HEK293 (cell line): ENCODE data around the gene CYTIP.

Experiments used
- KLF1 ChIP-seq: fragments of 450-650 bp; formaldehyde crosslinking; IDR thresholded peaks from 2 replicates; pipeline ENCODE4 v1.5.1; 2016; ENCODE audit warnings: missing biosample characterization, missing genetic modification characterization
- ZBTB20 ChIP-seq: fragments of 450-650 bp; formaldehyde crosslinking; IDR thresholded peaks from 2 replicates; pipeline ENCODE4 v1.5.1; 2016; ENCODE audit warnings: missing biosample characterization, missing genetic modification characterization
- ZBTB21 ChIP-seq: fragments of 450-650 bp; formaldehyde crosslinking; IDR thresholded peaks from 2 replicates; pipeline ENCODE4 v1.5.1; 2017; ENCODE audit warnings: missing biosample characterization, missing genetic modification characterization
- ZNF138 ChIP-seq: fragments of 450-650 bp; formaldehyde crosslinking; IDR thresholded peaks from 2 replicates; pipeline ENCODE4 v1.5.1; 2016; ENCODE audit warnings: missing biosample characterization, missing genetic modification characterization, borderline replicate concordance
- ZNF274 ChIP-seq, 2 experiments: fragments of 200-500 bp in 1 of 2; fragments of 450-650 bp in 1 of 2; sonication (Bioruptor generic) in 1 of 2; formaldehyde crosslinking in 1 of 2; IDR thresholded peaks; 2 replicates each; pipeline versions ENCODE4 v1.5.1 to v1.6.1; 2014 to 2016; ENCODE audit warnings: borderline replicate concordance in 1 of 2, inconsistent platforms in 1 of 2, low read length in 1 of 2, missing biosample characterization in 1 of 2, missing genetic modification characterization in 1 of 2
- ZNF426 ChIP-seq: fragments of 450-650 bp; formaldehyde crosslinking; IDR thresholded peaks from 2 replicates; pipeline ENCODE4 v1.5.1; 2017; ENCODE audit warnings: missing biosample characterization, missing genetic modification characterization, mild to moderate bottlenecking, inconsistent platforms, moderate library complexity
- ZNF600 ChIP-seq: fragments of 450-650 bp; formaldehyde crosslinking; IDR thresholded peaks from 2 replicates; pipeline ENCODE4 v1.5.1; 2016; ENCODE audit warnings: missing biosample characterization, missing genetic modification characterization
- TF ChIP-seq, protein P1 (sequence below): fragments of 450-650 bp; formaldehyde crosslinking; IDR thresholded peaks from 2 replicates; pipeline ENCODE4 v1.5.1; 2016; ENCODE audit warnings: missing biosample characterization, missing genetic modification characterization
- TF ChIP-seq, protein P2 (sequence below): fragments of 450-650 bp; formaldehyde crosslinking; IDR thresholded peaks from 2 replicates; pipeline ENCODE4 v1.5.1; 2016; ENCODE audit warnings: missing biosample characterization, missing genetic modification characterization
- TF ChIP-seq, protein P3 (sequence below): fragments of 450-650 bp; formaldehyde crosslinking; IDR thresholded peaks from 2 replicates; pipeline ENCODE4 v1.5.1; 2016; ENCODE audit warnings: missing biosample characterization, missing genetic modification characterization
- TF ChIP-seq, protein P4 (sequence below): fragments of 450-650 bp; formaldehyde crosslinking; IDR thresholded peaks from 2 replicates; pipeline ENCODE4 v1.5.1; 2016; ENCODE audit warnings: missing biosample characterization, missing genetic modification characterization, low read depth
- TF ChIP-seq, protein P5 (sequence below): fragments of 450-650 bp; formaldehyde crosslinking; optimal IDR thresholded peaks from 2 replicates; pipeline ENCODE3; 2016; ENCODE audit warnings: missing biosample characterization, mild to moderate bottlenecking, missing genetic modification characterization

DNA sequence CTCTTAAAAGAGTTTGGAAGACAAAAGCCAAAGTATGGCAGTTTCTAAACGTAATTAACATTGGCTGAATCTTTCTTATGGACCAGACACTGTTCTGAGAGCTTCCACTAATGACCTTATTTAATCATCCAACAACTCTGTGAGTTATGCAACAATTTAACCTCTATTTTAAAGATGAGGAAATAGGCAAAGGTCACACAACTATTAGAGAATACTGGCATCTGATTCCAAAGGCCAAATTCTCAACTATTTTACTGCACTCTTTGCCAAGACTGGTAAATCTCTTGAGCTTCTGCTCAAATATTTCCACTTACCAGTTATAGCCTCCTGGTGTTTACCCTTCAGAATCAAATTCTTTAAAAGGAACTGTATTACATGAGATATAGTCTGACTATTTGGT, 76.2 kb downstream of the CYTIP start:
- TF ChIP-seq, protein P1, sequence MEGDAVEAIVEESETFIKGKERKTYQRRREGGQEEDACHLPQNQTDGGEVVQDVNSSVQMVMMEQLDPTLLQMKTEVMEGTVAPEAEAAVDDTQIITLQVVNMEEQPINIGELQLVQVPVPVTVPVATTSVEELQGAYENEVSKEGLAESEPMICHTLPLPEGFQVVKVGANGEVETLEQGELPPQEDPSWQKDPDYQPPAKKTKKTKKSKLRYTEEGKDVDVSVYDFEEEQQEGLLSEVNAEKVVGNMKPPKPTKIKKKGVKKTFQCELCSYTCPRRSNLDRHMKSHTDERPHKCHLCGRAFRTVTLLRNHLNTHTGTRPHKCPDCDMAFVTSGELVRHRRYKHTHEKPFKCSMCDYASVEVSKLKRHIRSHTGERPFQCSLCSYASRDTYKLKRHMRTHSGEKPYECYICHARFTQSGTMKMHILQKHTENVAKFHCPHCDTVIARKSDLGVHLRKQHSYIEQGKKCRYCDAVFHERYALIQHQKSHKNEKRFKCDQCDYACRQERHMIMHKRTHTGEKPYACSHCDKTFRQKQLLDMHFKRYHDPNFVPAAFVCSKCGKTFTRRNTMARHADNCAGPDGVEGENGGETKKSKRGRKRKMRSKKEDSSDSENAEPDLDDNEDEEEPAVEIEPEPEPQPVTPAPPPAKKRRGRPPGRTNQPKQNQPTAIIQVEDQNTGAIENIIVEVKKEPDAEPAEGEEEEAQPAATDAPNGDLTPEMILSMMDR (tag by site-specific recombination): no peak
- TF ChIP-seq ZBTB21 (tag by site-specific recombination) (no peak), ZNF274 (IDR thresholded peaks at IDR 0.05; ENCODE audit: low read length) (no peak), ZNF274 (tag by site-specific recombination; IDR thresholded peaks at IDR 0.05; ENCODE audit: borderline replicate concordance) (no peak), KLF1 (no peak), ZNF426 (no peak), ZNF138 (tag by site-specific recombination) (no peak), ZBTB20 (no peak), ZNF600 (tag by site-specific recombination) (no peak)
- TF ChIP-seq, protein P2, sequence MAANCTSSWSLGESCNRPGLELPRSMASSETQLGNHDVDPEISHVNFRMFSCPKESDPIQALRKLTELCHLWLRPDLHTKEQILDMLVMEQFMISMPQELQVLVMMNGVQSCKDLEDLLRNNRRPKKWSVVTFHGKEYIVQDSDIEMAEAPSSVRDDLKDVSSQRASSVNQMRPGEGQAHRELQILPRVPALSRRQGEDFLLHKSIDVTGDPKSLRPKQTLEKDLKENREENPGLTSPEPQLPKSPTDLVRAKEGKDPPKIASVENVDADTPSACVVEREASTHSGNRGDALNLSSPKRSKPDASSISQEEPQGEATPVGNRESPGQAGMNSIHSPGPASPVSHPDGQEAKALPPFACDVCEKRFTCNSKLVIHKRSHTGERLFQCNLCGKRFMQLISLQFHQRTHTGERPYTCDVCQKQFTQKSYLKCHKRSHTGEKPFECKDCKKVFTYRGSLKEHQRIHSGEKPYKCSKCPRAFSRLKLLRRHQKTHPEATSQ (tag by site-specific recombination): no peak
- TF ChIP-seq, protein P3, sequence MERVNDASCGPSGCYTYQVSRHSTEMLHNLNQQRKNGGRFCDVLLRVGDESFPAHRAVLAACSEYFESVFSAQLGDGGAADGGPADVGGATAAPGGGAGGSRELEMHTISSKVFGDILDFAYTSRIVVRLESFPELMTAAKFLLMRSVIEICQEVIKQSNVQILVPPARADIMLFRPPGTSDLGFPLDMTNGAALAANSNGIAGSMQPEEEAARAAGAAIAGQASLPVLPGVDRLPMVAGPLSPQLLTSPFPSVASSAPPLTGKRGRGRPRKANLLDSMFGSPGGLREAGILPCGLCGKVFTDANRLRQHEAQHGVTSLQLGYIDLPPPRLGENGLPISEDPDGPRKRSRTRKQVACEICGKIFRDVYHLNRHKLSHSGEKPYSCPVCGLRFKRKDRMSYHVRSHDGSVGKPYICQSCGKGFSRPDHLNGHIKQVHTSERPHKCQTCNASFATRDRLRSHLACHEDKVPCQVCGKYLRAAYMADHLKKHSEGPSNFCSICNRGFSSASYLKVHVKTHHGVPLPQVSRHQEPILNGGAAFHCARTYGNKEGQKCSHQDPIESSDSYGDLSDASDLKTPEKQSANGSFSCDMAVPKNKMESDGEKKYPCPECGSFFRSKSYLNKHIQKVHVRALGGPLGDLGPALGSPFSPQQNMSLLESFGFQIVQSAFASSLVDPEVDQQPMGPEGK: no peak
- TF ChIP-seq, protein P4, sequence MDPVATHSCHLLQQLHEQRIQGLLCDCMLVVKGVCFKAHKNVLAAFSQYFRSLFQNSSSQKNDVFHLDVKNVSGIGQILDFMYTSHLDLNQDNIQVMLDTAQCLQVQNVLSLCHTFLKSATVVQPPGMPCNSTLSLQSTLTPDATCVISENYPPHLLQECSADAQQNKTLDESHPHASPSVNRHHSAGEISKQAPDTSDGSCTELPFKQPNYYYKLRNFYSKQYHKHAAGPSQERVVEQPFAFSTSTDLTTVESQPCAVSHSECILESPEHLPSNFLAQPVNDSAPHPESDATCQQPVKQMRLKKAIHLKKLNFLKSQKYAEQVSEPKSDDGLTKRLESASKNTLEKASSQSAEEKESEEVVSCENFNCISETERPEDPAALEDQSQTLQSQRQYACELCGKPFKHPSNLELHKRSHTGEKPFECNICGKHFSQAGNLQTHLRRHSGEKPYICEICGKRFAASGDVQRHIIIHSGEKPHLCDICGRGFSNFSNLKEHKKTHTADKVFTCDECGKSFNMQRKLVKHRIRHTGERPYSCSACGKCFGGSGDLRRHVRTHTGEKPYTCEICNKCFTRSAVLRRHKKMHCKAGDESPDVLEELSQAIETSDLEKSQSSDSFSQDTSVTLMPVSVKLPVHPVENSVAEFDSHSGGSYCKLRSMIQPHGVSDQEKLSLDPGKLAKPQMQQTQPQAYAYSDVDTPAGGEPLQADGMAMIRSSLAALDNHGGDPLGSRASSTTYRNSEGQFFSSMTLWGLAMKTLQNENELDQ (tag by site-specific recombination): no peak
- TF ChIP-seq, protein P5, sequence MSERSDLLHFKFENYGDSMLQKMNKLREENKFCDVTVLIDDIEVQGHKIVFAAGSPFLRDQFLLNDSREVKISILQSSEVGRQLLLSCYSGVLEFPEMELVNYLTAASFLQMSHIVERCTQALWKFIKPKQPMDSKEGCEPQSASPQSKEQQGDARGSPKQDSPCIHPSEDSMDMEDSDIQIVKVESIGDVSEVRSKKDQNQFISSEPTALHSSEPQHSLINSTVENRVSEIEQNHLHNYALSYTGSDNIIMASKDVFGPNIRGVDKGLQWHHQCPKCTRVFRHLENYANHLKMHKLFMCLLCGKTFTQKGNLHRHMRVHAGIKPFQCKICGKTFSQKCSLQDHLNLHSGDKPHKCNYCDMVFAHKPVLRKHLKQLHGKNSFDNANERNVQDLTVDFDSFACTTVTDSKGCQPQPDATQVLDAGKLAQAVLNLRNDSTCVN (tag by site-specific recombination): no peak
